Subcutaneous adipose tissue (tissue), 4 donors: ENCODE results near the gene RAPGEF4. TPM values are rescaled to one million over a fixed set of nuclear protein-coding genes. Genes with fewer than 3 reads are reported as not detected.

Experiments
- total RNA-seq, 4 donors: library from RNA; depleted of rRNA; stranded (reverse); fragments of >200 nt; gene quantifications; one replicate each; pipeline ENCODE4 v1.1.0, GENCODE V29; 2016
- TF ChIP-seq, protein P1 (sequence below): fragments of 450-650 bp; IDR thresholded peaks from one replicate; pipeline ENCODE4 v1.5.1; 2016; ENCODE audit warnings: low read depth, mild to moderate bottlenecking, control low read depth, antibody characterized with exemption, moderate library complexity

RAPGEF4 gene
- total RNA-seq, 4 donors from 2014 or later: 7.0 to 15.0 (median 11.2) TPM

DNA sequence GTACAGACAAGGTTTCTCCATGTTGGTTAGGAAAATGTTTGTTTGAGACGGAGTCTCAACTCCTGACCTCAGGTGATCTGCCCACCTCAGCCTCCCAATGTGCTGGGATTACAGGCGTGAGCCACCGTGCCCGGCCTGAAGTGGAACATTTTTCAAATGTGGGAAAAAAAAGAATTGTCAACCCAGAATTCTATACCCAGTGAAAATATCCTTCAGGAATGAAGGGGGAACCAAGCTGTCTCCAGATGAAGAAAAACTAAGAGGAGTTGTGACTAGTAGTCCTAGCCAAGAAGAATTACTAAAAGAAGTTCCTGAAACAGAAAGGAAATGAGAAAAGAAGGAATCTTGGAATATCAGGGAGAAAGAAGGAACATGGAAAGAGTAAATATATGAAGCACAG is 25.7 kb downstream of the RAPGEF4 start:
- TF ChIP-seq, protein P1, sequence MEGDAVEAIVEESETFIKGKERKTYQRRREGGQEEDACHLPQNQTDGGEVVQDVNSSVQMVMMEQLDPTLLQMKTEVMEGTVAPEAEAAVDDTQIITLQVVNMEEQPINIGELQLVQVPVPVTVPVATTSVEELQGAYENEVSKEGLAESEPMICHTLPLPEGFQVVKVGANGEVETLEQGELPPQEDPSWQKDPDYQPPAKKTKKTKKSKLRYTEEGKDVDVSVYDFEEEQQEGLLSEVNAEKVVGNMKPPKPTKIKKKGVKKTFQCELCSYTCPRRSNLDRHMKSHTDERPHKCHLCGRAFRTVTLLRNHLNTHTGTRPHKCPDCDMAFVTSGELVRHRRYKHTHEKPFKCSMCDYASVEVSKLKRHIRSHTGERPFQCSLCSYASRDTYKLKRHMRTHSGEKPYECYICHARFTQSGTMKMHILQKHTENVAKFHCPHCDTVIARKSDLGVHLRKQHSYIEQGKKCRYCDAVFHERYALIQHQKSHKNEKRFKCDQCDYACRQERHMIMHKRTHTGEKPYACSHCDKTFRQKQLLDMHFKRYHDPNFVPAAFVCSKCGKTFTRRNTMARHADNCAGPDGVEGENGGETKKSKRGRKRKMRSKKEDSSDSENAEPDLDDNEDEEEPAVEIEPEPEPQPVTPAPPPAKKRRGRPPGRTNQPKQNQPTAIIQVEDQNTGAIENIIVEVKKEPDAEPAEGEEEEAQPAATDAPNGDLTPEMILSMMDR: no peak

DNA sequence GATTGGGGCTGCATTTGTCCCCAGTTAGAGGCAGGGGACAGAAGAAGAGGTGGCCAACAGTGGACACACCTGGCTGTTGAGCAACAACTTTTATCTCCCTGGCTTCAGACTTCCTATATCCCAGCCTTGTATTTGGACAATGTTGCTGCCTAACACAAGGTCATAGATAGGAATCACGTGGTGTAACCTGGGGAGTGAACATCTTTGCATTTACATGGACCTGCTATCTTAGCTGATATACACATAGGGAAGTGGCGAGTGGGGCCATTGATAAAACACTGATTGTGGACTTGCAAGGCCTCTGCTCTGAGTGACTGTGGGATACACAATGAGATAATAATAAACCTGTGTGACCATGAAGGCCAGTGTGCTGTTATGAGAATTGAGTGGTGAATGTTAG is 26.9 kb downstream of the RAPGEF4 start:
- TF ChIP-seq, protein P1: no peak

DNA sequence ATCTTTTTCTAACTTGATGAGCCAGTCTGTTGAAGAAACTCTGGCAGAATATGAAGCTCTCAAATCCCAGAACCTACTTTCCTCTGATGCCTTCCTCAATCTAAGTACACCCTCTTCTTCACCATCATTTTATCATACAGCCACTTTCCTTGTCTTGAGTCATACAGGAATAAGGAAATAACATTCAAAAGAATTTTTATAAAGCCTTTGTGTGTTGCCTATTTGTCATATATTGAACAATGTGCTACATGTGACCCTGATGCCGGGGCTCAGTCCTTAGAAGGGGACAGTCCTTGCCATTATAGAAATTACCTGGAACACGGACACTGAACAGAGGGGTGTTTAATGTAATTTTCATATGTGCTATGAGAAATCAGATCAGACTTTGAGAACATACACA is 27.4 kb downstream of the RAPGEF4 start:
- TF ChIP-seq, protein P1: no peak

DNA sequence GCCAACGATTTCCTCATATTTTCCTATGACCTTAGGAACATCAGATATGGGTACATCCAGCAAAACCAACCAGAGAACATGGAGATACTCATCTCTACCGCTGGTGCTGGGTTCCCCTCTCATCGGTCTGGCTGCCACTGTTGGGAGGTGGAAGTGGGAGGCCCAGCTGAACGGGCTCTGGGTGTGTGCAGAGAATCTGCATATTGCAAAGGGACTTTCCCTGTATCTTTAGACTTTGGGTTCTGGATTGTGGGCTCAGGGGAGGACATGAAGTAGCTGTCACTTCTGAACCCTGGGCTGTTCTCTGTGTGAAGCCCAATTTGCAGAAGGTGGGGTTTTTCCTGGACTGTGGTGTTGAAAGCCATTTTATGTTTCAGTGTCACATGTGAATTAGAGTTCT is 30.0 kb downstream of the RAPGEF4 start:
- TF ChIP-seq, protein P1: no peak

DNA sequence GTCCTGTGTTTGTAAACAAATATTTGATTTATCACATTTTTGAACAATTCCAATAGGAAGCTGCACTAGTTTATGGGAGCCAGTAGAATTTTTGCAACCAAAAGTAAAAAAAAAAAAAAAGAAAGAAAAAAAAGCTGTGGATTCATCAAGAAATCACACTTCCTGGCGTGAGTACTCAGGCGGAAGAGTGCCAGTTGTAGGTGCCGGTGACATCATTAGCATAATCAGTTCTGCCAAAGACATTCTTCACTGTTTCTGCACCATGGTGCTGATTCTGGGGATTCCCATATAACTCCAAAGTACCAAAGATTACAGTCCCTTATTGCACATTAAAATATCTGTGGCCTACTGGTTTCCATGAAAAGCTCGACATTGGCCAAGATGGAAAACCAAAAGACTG is 32.8 kb downstream of the RAPGEF4 start:
- TF ChIP-seq, protein P1: no peak

DNA sequence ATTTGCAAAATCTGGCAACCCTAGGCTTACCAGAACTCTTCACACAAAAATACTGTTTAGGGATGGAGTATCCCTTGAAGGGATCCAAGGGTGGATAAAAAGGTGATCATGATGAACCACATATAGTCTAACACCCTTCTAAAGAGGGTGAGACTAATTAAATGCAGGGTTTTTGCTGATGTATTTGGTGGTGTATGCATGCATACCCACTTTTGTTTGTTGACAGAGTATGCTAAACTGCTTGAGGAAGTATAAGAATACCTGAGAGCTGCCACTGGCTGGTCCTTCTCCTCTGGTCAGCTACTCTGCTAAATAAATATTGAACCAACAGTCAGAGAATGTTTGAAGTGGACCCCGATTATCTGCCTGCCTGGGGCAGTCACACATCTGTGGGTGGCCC is 34.2 kb downstream of the RAPGEF4 start:
- TF ChIP-seq, protein P1: no peak

DNA sequence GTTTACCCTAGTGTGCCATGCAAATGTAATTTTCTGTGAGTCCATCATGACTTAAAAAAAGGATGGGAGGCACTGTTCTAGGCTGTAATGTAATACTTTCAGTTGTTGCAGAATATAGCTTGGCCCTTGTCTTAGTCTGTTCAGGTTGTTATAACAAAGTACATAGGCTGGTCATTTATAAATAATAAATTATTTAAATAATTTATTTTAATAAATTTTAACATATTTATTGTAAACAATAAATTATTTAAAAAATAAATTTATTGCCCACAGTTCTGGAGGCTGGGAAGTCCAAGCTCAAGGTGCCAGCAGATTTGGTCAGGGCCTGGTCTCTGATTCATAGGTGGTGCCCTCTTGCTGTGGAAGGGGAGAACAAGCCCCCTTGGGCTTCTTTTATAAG is 35.2 kb downstream of the RAPGEF4 start:
- TF ChIP-seq, protein P1: no peak
